GM12878 (cell line): ENCODE measurements around the gene PDZD2. TPM values are rescaled to one million over a fixed set of nuclear protein-coding genes. Genes with fewer than 3 reads are reported as not detected.

Source experiments
- ATAC-seq: fragments of 200-7000 bp; cut with Tn5 transposase; 3 replicates; pipeline ENCODE4 v1.9.1; 2020; ENCODE audit warnings: mild to moderate bottlenecking, moderate library complexity
- BruUV-seq: library from RNA; stranded (reverse); fragments of 400-500 nt; replicated peaks from 2 replicates; lab custom pipeline; 2021; lab: Mats Ljungman, UMichigan
- CTCF ChIA-PET: fragments of 300-600 bp; sonication (Branson Sonifier 250); formaldehyde crosslinking; extraction: SDS; loops from one replicate; lab custom pipeline; 2021; ENCODE audit warnings: inconsistent platforms; lab: Yijun Ruan, JAX
- POLR2A ChIA-PET: fragments of 350-600 bp; formaldehyde crosslinking; extraction: SDS; loops from one replicate; lab custom pipeline; 2021; ENCODE audit warnings: inconsistent platforms; lab: Charles Lee
- RAD21 ChIA-PET: fragments of 300-600 bp; sonication (Branson Sonifier 250); formaldehyde crosslinking; loops from one replicate; lab custom pipeline; 2023; ENCODE audit warnings: antibody characterized with exemption; ENCODE audit not compliant: unreplicated experiment; lab: Charles Lee
- SMC1A ChIA-PET: fragments of 300-600 bp; sonication (Branson Sonifier 250); formaldehyde crosslinking; loops from one replicate; lab custom pipeline; 2023; ENCODE audit not compliant: unreplicated experiment, uncharacterized antibody; lab: Charles Lee
- DNase-seq: peaks from one replicate; pipeline ENCODE4 v3.0.0-alpha.2; 2011; ENCODE audit warnings: low read depth, low spot score
- FAIRE-seq: peaks from 3 replicates; lab custom pipeline; 2011; peaks lifted over from hg19 to GRCh38; lab: Jason Lieb, UNC
- H2AFZ ChIP-seq: 2 replicates; pipeline ENCODE4 v1.6.0; 2011; ENCODE audit warnings: low read depth, low read length, control low read depth; ENCODE audit not compliant: control insufficient read depth
- H3K27ac ChIP-seq: 2 replicates; pipeline ENCODE4 v1.5.1; 2011; ENCODE audit warnings: control low read depth; ENCODE audit not compliant: control insufficient read depth, insufficient read depth
- H3K27me3 ChIP-seq, 2 experiments: replicated peaks in 1 of 2; 2 replicates each; pipeline versions ENCODE4 v1.6.0 to v1.6.1; 2011; ENCODE audit warnings: low read length in 1 of 2; ENCODE audit not compliant: control insufficient read depth in 2 of 2, insufficient read depth in 2 of 2
- H3K36me3 ChIP-seq, 2 experiments: 2 replicates each; pipeline ENCODE4 v1.5.1; 2011; ENCODE audit warnings: low read length in 1 of 2; ENCODE audit not compliant: control insufficient read depth in 2 of 2, insufficient read depth in 2 of 2
- H3K4me1 ChIP-seq: 2 replicates; pipeline ENCODE4 v1.6.1; 2011; ENCODE audit warnings: mild to moderate bottlenecking, low read length, moderate library complexity, mixed read lengths; ENCODE audit not compliant: control insufficient read depth, insufficient read depth
- H3K4me2 ChIP-seq: 2 replicates; pipeline ENCODE4 v1.6.0; 2011; ENCODE audit warnings: control low read depth; ENCODE audit not compliant: control insufficient read depth, insufficient read depth
- H3K4me3 ChIP-seq: fragments of 200-600 bp; sonication (generic); 2 replicates; pipeline ENCODE4 v1.5.1; 2016
- H3K79me2 ChIP-seq: 2 replicates; pipeline ENCODE4 v1.6.0; 2011; ENCODE audit warnings: low read length; ENCODE audit not compliant: control insufficient read depth, insufficient read depth
- H3K9ac ChIP-seq: 2 replicates; pipeline ENCODE4 v1.8.0; 2011; ENCODE audit warnings: low read length, control low read depth, mixed read lengths; ENCODE audit not compliant: control insufficient read depth, insufficient read depth
- H3K9me3 ChIP-seq: replicated peaks from 3 replicates; pipeline ENCODE4 v1.5.1; 2011; ENCODE audit warnings: mild to moderate bottlenecking, low read length; ENCODE audit not compliant: control insufficient read depth, insufficient read depth
- H4K20me1 ChIP-seq: 2 replicates; pipeline ENCODE4 v1.6.0; 2011; ENCODE audit not compliant: control insufficient read depth, insufficient read depth
- BRCA1 ChIP-seq: IDR thresholded peaks from 2 replicates; pipeline ENCODE4 v1.6.1; 2011; ENCODE audit warnings: low read depth, low read length, improper control_type of control experiment
- CBFB ChIP-seq: IDR thresholded peaks from 2 replicates; pipeline ENCODE4 v1.6.1; 2016; ENCODE audit warnings: antibody characterized with exemption, low read depth
- CEBPZ ChIP-seq: fragments of 150-350 bp; IDR thresholded peaks from 2 replicates; pipeline ENCODE4 v1.6.1; 2016; ENCODE audit warnings: low read depth, low read length
- FOXM1 ChIP-seq: IDR thresholded peaks from 2 replicates; pipeline ENCODE4 v1.6.1; 2012; ENCODE audit warnings: low read depth, mild to moderate bottlenecking, inconsistent platforms, low read length, moderate library complexity
- HDAC2 ChIP-seq: fragments of 200-600 bp; sonication (generic); IDR thresholded peaks from 2 replicates; pipeline ENCODE4 v1.6.1; 2017
- HDGF ChIP-seq: fragments of 450-650 bp; IDR thresholded peaks from 2 replicates; pipeline ENCODE4 v1.6.1; 2016; ENCODE audit warnings: antibody characterized with exemption
- KDM1A ChIP-seq: fragments of 200-600 bp; sonication (generic); IDR thresholded peaks from 2 replicates; pipeline ENCODE4 v1.6.1; 2016; ENCODE audit warnings: borderline replicate concordance
- NFXL1 ChIP-seq: fragments of 450-650 bp; IDR thresholded peaks from 2 replicates; pipeline ENCODE4 v1.6.1; 2017; ENCODE audit warnings: antibody characterized with exemption, mild to moderate bottlenecking, borderline replicate concordance
- NRF1 ChIP-seq: conservative IDR thresholded peaks from 2 replicates; pipeline ENCODE4 v1.6.1; 2011; ENCODE audit warnings: mild to moderate bottlenecking, low read depth, low read length, improper control_type of control experiment
- POLR2AphosphoS2 ChIP-seq: IDR thresholded peaks from 2 replicates; pipeline ENCODE4 v1.6.1; 2011; ENCODE audit warnings: low read depth, mild to moderate bottlenecking, low read length, improper control_type of control experiment, moderate library complexity
- ZNF24 ChIP-seq: fragments of 450-650 bp; IDR thresholded peaks from 2 replicates; pipeline ENCODE4 v1.6.1; 2017; ENCODE audit warnings: antibody characterized with exemption, mild to moderate bottlenecking
- WGBS: methylation state at CpG from one replicate; pipeline ENCODE4 v1.1.6; 2016; ENCODE audit warnings: low lambda C conversion rate; ENCODE audit not compliant: insufficient replicate concordance, insufficient coverage; ENCODE audit errors: missing lambda C conversion rate; 5-methylcytosine and 5-hydroxymethylcytosine counted together
- in situ Hi-C: fragments of 300-500 bp; cut with MboI; formaldehyde crosslinking; loops from 9 replicates; pipeline ENCODE4 v1.14.3; 2018; ENCODE audit warnings: mixed read lengths
- intact Hi-C: fragments of 100-400 bp; cut with micrococcal nuclease; formaldehyde crosslinking; loops from one replicate; pipeline ENCODE4 v1.14.2; 2022; ENCODE audit not compliant: unreplicated experiment
- polyA plus RNA-seq, 11 experiments: library from polyadenylated mRNA; depleted of rRNA in 4 of 11; unstranded in 6 of 11; stranded (reverse) in 5 of 11; fragments of >200 nt; fragmentation: Nextera tagmentation in 4 of 11; fragmentation: Illumina TruSeq in 1 of 11; extraction: Ambion mirVana in 4 of 11; extraction: Trizol in 1 of 11; gene quantifications; 1 replicate in 1 of 11; 2 replicates in 10 of 11; pipeline versions ENCODE4 v1.2.1 to v1.2.3, GENCODE V29; 2011 to 2016; ENCODE audit warnings: inconsistent platforms in 2 of 11, missing spikeins in 2 of 11, low read depth in 1 of 11
- total RNA-seq, 4 experiments: library from RNA; depleted of rRNA in 3 of 4; stranded (reverse); fragments of >200 nt in 3 of 4; fragmentation: Illumina TruSeq in 1 of 4; extraction: Trizol in 1 of 4; gene quantifications; 2 replicates each; pipeline versions ENCODE4 v1.2.1 to v1.2.3, GENCODE V29; 2013 to 2021

The PDZD2 gene
- total and polyA plus RNA-seq, 10 of the 15 experiments (the other 5 are each of a cell fraction or from before 2014, with no cell fraction given): 0.01 to 0.58 (median 0.29) TPM; not detected in 3

GRCh38 chr5:32030686-32031085, 391.8 kb downstream of the PDZD2 start:
- H3K4me2 ChIP-seq: no peak overlapping the region
- no peaks in the 10 kb centered on the region for H3K36me3 ChIP-seq
- no peak for FAIRE-seq
- intact Hi-C loops: no loop called here
- H2AFZ ChIP-seq: no peak overlapping the region
- H3K9me3 ChIP-seq: no peaks in the 10 kb centered on the region
- no peaks in the 10 kb centered on the region for H3K4me1 ChIP-seq
- 55% methylated on average over 5 of the region's 5 CpGs for WGBS
- no TSS peak for BruUV-seq
- no peak overlapping the region for H3K27ac ChIP-seq
- ChIA-PET CTCF (interaction anchor here (0.6 to 1.1 kb wide), 2 partner anchors 14 to 432 kb away, joined by 3 read pairs; no protein-coding TSS in a partner anchor), POLR2A (no interaction called here), SMC1A (no interaction called here), RAD21 (no interaction called here)
- in situ Hi-C loops: no loop called here
- no peak for ATAC-seq
- no peaks in the 10 kb centered on the region; a peak in 1 of 4 replicates for H3K27me3 ChIP-seq
- no peak overlapping the region for H3K9ac ChIP-seq
- DNase-seq: no peak
- no peaks in the 10 kb centered on the region for H4K20me1 ChIP-seq
- H3K4me3 ChIP-seq: no peak overlapping the region
- TF ChIP-seq NFXL1: no peak
- no peak for TF ChIP-seq HDAC2
- TF ChIP-seq HDGF: no peak
- TF ChIP-seq CEBPZ: no peak
- TF ChIP-seq POLR2AphosphoS2: no peak
- TF ChIP-seq BRCA1: no peak
- no peak for TF ChIP-seq CBFB
- no peak for TF ChIP-seq FOXM1
- TF ChIP-seq ZNF24: no peak
- TF ChIP-seq KDM1A: no peak
- TF ChIP-seq NRF1: no peak
- no peaks in the 10 kb centered on the region for H3K79me2 ChIP-seq
